Smooth muscle cell (in vitro differentiated cells): ENCODE data around the gene NDUFS8. TPM values are rescaled to one million over a fixed set of nuclear protein-coding genes. Genes with fewer than 3 reads are reported as not detected.

Source experiments
- DNase-seq: peaks from one replicate; lab custom pipeline; 2025; ENCODE audit not compliant: unreplicated experiment; lab: John Stamatoyannopoulos, UW
- H2AFZ ChIP-seq: fragments of 200-600 bp; sonication (generic); 2 replicates; pipeline ENCODE4 v1.6.0; 2016; ENCODE audit warnings: antibody characterized with exemption, low read depth, mild to moderate bottlenecking
- H3F3A ChIP-seq: fragments of 200-600 bp; sonication (generic); 2 replicates; pipeline ENCODE4 v1.6.0; 2017; ENCODE audit warnings: antibody characterized with exemption, low read depth
- H3K27ac ChIP-seq: fragments of 200-600 bp; sonication (generic); 2 replicates; pipeline ENCODE4 v1.5.1; 2016; ENCODE audit warnings: low read depth, mild to moderate bottlenecking
- H3K27me3 ChIP-seq: fragments of 200-600 bp; sonication (generic); 2 replicates; pipeline ENCODE4 v1.6.1; 2016; ENCODE audit warnings: low read depth, mild to moderate bottlenecking
- H3K36me3 ChIP-seq: fragments of 200-600 bp; sonication (generic); 2 replicates; pipeline ENCODE4 v1.5.1; 2016; ENCODE audit warnings: low read depth
- H3K4me1 ChIP-seq: fragments of 200-600 bp; sonication (generic); 2 replicates; pipeline ENCODE4 v1.5.1; 2016; ENCODE audit warnings: low read depth
- H3K4me2 ChIP-seq: fragments of 200-600 bp; sonication (generic); 2 replicates; pipeline ENCODE4 v1.6.0; 2016; ENCODE audit warnings: mild to moderate bottlenecking
- H3K4me3 ChIP-seq: fragments of 200-600 bp; sonication (generic); 2 replicates; pipeline ENCODE4 v1.5.1; 2016; ENCODE audit warnings: mild to moderate bottlenecking
- H3K79me2 ChIP-seq: fragments of 200-600 bp; sonication (generic); 2 replicates; pipeline ENCODE4 v1.6.0; 2016; ENCODE audit warnings: low read depth, mild to moderate bottlenecking
- H3K9ac ChIP-seq: fragments of 200-600 bp; sonication (generic); 2 replicates; pipeline ENCODE4 v1.6.0; 2016; ENCODE audit warnings: low read depth
- H3K9me3 ChIP-seq: fragments of 200-600 bp; sonication (generic); replicated peaks from 2 replicates; pipeline ENCODE4 v1.5.1; 2016; ENCODE audit warnings: low read depth
- H4K20me1 ChIP-seq: fragments of 200-600 bp; sonication (generic); 2 replicates; pipeline ENCODE4 v1.6.0; 2016; ENCODE audit warnings: low read depth
- WGBS: methylation state at CpG from one replicate; pipeline ENCODE4 v1.1.7; 2016; ENCODE audit warnings: low lambda C conversion rate; 5-methylcytosine and 5-hydroxymethylcytosine counted together
- polyA plus RNA-seq: library from polyadenylated mRNA; unstranded; fragments of >200 nt; fragmentation: Nextera tagmentation; extraction: Ambion mirVana; gene quantifications from 2 replicates; pipeline ENCODE4 v1.2.1, GENCODE V29; 2016
- total RNA-seq: library from RNA; depleted of rRNA; stranded (reverse); fragments of >200 nt; gene quantifications from 2 replicates; pipeline ENCODE4 v1.2.3, GENCODE V29; 2014
- TF ChIP-seq, protein P1 (sequence below): fragments of 200-600 bp; sonication (generic); IDR thresholded peaks from 2 replicates; pipeline ENCODE4 v1.5.1; 2017; ENCODE audit warnings: borderline replicate concordance, mild to moderate bottlenecking, antibody characterized with exemption; ENCODE audit not compliant: insufficient read depth, poor library complexity, severe bottlenecking

Gene NDUFS8
- total and polyA plus RNA-seq, 2 experiments from 2014 or later = 165 to 314 TPM

DNA sequence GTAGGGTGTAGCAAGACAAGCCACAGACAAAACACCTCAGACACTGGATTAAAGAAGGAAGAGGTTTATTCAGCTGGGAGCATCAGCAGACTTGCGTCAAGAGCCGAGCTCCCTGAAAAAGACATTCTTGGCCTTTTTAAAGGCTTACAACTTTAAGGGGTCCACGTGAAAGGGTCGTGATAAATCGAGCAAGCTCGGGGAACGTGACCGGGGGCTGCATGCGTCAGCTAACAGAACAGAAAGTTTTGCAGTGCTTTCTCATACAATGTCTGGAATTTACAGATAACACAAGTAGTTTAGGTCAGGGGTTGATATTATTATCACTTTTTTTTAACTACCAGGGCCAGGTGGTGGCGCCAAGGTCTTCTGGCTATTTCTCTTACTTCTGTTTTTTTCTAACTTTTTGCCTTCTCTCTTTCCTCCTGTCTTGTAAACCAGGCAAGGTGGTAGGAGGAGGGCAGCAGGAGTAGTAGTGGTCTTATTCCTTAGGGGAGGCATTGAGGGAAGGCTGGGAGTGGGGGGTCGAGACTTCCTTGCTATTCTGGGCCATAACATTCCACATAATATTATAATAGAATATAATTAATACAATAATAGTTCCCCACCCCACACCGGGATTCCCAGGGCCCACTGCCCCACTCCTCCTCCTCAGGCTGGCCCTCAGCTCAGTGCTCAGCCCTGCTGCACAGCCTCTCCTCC, 20.9 kb upstream of the NDUFS8 start:
- peak overlapping the region; percentile 22 for H2AFZ ChIP-seq

DNA sequence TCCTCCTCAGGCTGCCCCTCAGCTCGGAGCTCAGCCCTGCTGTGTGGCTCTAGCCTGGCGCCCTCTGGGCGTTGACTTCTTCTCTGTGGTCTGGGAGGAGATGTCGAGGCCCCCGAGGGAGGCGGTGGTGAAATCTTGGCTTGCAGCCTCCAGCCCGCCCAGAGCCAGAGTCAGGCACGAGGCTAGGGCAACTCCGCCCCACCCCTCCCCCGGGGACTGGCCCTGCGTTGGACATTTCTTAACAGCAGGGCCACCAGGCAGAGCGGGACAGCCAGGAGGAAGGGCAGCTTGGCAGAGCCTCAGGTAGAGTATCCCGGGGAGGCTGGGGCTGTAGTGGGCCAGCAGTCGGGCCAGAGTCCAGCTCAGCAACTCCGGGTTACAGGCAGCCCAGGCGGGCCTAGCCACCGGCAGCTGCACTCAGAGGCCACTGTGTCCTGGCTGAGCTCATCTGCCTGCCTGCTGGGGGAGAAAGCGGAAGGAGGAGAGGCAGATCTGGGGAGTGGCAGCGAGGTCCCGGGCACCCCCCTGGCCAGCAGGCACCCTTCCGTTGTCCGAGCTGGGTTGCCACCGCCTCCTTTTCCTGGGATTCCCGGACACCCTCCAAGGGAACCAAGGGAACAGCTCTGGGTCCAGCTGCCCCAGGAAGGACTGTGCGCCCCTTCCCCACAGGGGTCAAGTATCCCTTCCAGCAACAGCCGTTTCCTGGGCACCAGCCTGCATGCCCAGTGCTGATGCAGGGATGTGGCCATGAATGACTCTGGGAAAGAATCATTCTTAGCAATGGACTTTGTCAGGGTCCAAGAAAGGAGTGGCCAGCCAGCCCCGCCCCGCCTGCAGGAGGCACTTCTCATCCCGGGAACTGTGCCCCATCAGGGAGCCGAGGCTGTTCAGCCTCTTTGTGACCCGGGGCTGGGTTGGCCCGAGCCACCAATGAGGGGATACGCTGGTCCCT, 20.1 kb upstream of the NDUFS8 start, which contains the start of gene ALDH3B1:
ALDH3B1 (plus strand) TSS at position 238 of the 952 bp plus-strand sequence. CDS start 4,971 bp downstream, outside the sequence.
- Histone ChIP-seq H3K36me3 (no peaks in the 10 kb centered on the region), H3K9ac (peak within 1 kb of the TSS; percentile 2), H3K27ac (peak within 1 kb of the TSS; percentile 36), H3F3A (no peaks in the 10 kb centered on the region), H2AFZ (peak within 1 kb of the TSS; percentile 22), H3K4me2 (peak within 1 kb of the TSS; percentile 78), H4K20me1 (no peaks in the 10 kb centered on the region), H3K4me1 (peaks cover 19% of the 10 kb centered on the region), H3K27me3 (no peaks in the 10 kb centered on the region), H3K79me2 (no peaks in the 10 kb centered on the region), H3K9me3 (no peaks in the 10 kb centered on the region), H3K4me3 (peak within 1 kb of the TSS; percentile 19)
- TF ChIP-seq, protein P1, sequence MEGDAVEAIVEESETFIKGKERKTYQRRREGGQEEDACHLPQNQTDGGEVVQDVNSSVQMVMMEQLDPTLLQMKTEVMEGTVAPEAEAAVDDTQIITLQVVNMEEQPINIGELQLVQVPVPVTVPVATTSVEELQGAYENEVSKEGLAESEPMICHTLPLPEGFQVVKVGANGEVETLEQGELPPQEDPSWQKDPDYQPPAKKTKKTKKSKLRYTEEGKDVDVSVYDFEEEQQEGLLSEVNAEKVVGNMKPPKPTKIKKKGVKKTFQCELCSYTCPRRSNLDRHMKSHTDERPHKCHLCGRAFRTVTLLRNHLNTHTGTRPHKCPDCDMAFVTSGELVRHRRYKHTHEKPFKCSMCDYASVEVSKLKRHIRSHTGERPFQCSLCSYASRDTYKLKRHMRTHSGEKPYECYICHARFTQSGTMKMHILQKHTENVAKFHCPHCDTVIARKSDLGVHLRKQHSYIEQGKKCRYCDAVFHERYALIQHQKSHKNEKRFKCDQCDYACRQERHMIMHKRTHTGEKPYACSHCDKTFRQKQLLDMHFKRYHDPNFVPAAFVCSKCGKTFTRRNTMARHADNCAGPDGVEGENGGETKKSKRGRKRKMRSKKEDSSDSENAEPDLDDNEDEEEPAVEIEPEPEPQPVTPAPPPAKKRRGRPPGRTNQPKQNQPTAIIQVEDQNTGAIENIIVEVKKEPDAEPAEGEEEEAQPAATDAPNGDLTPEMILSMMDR = no peak
- peak; percentile 62 for DNase-seq
- WGBS = 48% methylated on average over 33 of the region's 33 CpGs

More for the DNA sequence above, 20.9 kb upstream of the NDUFS8 start:
- DNase-seq = no peak
- no peaks in the 10 kb centered on the region for H3K9me3 ChIP-seq
- WGBS = 83% methylated on average over 12 of the region's 12 CpGs
- no peaks in the 10 kb centered on the region for H3F3A ChIP-seq
- peak overlapping the region; percentile 78 for H3K4me2 ChIP-seq
- no peaks in the 10 kb centered on the region for H3K79me2 ChIP-seq
- TF ChIP-seq, protein P1 = no peak
- H3K27me3 ChIP-seq = no peaks in the 10 kb centered on the region
- no peaks in the 10 kb centered on the region for H3K36me3 ChIP-seq
- no peaks in the 10 kb centered on the region for H4K20me1 ChIP-seq
- peak overlapping the region; percentile 19 for H3K4me3 ChIP-seq
- H3K4me1 ChIP-seq = peaks cover 19% of the 10 kb centered on the region
- H3K27ac ChIP-seq = peak overlapping the region; percentile 36
- peak overlapping the region; percentile 2 for H3K9ac ChIP-seq

DNA sequence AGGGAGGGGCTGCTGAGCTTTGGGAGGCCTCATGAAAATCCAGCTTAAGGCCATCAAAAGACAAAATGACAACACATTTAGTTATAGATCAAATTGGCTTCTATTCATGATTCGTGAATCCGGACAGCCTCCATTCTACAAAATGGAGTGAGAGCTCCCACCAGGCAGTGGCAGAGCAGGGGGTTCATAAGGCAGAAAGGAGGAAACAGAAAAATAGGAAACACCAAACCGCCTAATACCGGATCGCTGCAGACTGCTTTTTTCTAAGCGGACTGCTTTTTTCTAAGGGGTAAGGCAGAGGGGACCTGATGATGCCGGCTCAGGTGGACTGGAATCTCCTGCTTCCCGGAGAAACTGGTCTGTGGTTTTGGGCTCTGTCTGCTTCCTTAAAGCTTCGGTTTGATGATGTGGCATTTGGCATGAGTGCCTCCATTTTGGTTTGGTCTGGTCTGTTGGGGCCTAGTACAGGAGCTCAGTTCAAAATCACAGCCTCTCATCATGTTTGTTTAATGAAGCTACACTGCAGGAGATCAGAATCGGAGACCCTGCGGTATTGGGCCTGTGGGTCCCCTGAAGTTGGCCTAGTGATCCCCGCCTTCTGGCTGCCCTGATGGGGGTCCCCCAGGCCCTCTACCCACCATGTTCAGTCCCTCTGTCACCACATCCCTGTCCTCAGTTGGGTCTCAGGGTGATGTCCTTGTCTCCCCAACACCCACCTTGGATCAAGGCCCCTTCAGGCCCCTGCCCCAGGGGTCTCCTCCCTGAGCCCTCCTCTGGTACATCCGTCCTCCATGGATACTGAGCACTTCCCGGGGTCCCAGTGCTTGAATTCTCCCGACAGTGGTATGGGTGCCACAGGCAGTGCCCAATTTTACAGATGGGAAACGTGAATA, 19.2 kb upstream of the NDUFS8 start:
- TF ChIP-seq, protein P1 = no peak
- Histone ChIP-seq H3K4me1 (peaks cover 19% of the 10 kb centered on the region), H2AFZ (no peak overlapping the region)

More for the DNA sequence above, 19.2 kb upstream of the NDUFS8 start:
- 95% methylated on average over 16 of the region's 16 CpGs for WGBS
- Histone ChIP-seq H3K4me2 (peak overlapping the region; percentile 78), H4K20me1 (no peaks in the 10 kb centered on the region), H3F3A (no peaks in the 10 kb centered on the region), H3K9me3 (no peaks in the 10 kb centered on the region), H3K79me2 (no peaks in the 10 kb centered on the region), H3K27ac (no peak overlapping the region), H3K36me3 (no peaks in the 10 kb centered on the region), H3K4me3 (no peak overlapping the region), H3K9ac (no peak overlapping the region), H3K27me3 (no peaks in the 10 kb centered on the region)
- no peak for DNase-seq
